Smooth muscle cell (in vitro differentiated cells): ENCODE data around the gene PF4V1. TPM values are rescaled to one million over a fixed set of nuclear protein-coding genes. Genes with fewer than 3 reads are reported as not detected.
A peak's percentile ranks its signal among the peaks of the same experiment; 100 is the strongest.

Experiments used
- DNase-seq: peaks from one replicate; lab custom pipeline; 2025; ENCODE audit not compliant: unreplicated experiment; lab: John Stamatoyannopoulos, UW
- H2AFZ ChIP-seq: fragments of 200-600 bp; sonication (generic); 2 replicates; pipeline ENCODE4 v1.6.0; 2016; ENCODE audit warnings: antibody characterized with exemption, low read depth, mild to moderate bottlenecking
- H3F3A ChIP-seq: fragments of 200-600 bp; sonication (generic); 2 replicates; pipeline ENCODE4 v1.6.0; 2017; ENCODE audit warnings: antibody characterized with exemption, low read depth
- H3K27ac ChIP-seq: fragments of 200-600 bp; sonication (generic); 2 replicates; pipeline ENCODE4 v1.5.1; 2016; ENCODE audit warnings: low read depth, mild to moderate bottlenecking
- H3K27me3 ChIP-seq: fragments of 200-600 bp; sonication (generic); 2 replicates; pipeline ENCODE4 v1.6.1; 2016; ENCODE audit warnings: low read depth, mild to moderate bottlenecking
- H3K36me3 ChIP-seq: fragments of 200-600 bp; sonication (generic); 2 replicates; pipeline ENCODE4 v1.5.1; 2016; ENCODE audit warnings: low read depth
- H3K4me1 ChIP-seq: fragments of 200-600 bp; sonication (generic); 2 replicates; pipeline ENCODE4 v1.5.1; 2016; ENCODE audit warnings: low read depth
- H3K4me2 ChIP-seq: fragments of 200-600 bp; sonication (generic); 2 replicates; pipeline ENCODE4 v1.6.0; 2016; ENCODE audit warnings: mild to moderate bottlenecking
- H3K4me3 ChIP-seq: fragments of 200-600 bp; sonication (generic); 2 replicates; pipeline ENCODE4 v1.5.1; 2016; ENCODE audit warnings: mild to moderate bottlenecking
- H3K79me2 ChIP-seq: fragments of 200-600 bp; sonication (generic); 2 replicates; pipeline ENCODE4 v1.6.0; 2016; ENCODE audit warnings: low read depth, mild to moderate bottlenecking
- H3K9ac ChIP-seq: fragments of 200-600 bp; sonication (generic); 2 replicates; pipeline ENCODE4 v1.6.0; 2016; ENCODE audit warnings: low read depth
- H3K9me3 ChIP-seq: fragments of 200-600 bp; sonication (generic); replicated peaks from 2 replicates; pipeline ENCODE4 v1.5.1; 2016; ENCODE audit warnings: low read depth
- H4K20me1 ChIP-seq: fragments of 200-600 bp; sonication (generic); 2 replicates; pipeline ENCODE4 v1.6.0; 2016; ENCODE audit warnings: low read depth
- CTCF ChIP-seq: fragments of 200-600 bp; sonication (generic); IDR thresholded peaks from 2 replicates; pipeline ENCODE4 v1.5.1; 2017; ENCODE audit warnings: borderline replicate concordance, mild to moderate bottlenecking, antibody characterized with exemption; ENCODE audit not compliant: insufficient read depth, poor library complexity, severe bottlenecking
- WGBS: methylation state at CpG from one replicate; pipeline ENCODE4 v1.1.7; 2016; ENCODE audit warnings: low lambda C conversion rate; 5-methylcytosine and 5-hydroxymethylcytosine counted together
- polyA plus RNA-seq: library from polyadenylated mRNA; unstranded; fragments of >200 nt; fragmentation: Nextera tagmentation; extraction: Ambion mirVana; gene quantifications from 2 replicates; pipeline ENCODE4 v1.2.1, GENCODE V29; 2016
- total RNA-seq: library from RNA; depleted of rRNA; stranded (reverse); fragments of >200 nt; gene quantifications from 2 replicates; pipeline ENCODE4 v1.2.3, GENCODE V29; 2014

The PF4V1 gene
- total and polyA plus RNA-seq, 2 experiments from 2014 or later = 0.35 TPM; not detected in 1

DNA sequence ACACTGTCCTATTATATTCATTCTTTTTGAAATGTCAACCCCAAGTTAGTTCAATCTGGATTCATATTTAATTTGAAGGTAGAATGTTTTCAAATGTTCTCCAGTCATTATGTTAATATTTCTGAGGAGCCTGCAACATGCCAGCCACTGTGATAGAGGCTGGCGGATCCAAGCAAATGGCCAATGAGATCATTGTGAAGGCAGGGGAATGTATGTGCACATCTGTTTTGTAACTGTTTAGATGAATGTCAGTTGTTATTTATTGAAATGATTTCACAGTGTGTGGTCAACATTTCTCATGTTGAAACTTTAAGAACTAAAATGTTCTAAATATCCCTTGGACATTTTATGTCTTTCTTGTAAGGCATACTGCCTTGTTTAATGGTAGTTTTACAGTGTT, 17.7 kb downstream of the PF4V1 start:
- H3K9me3 ChIP-seq = no peaks in the 10 kb centered on the region
- H3K4me3 ChIP-seq = peak overlapping the region; percentile 79
- H4K20me1 ChIP-seq = no peaks in the 10 kb centered on the region
- DNase-seq = no peak
- H3K36me3 ChIP-seq = no peaks in the 10 kb centered on the region
- H3K79me2 ChIP-seq = no peaks in the 10 kb centered on the region
- H3F3A ChIP-seq = no peaks in the 10 kb centered on the region
- no peak overlapping the region for H3K9ac ChIP-seq
- peaks cover 8% of the 10 kb centered on the region for H3K4me1 ChIP-seq
- H3K4me2 ChIP-seq = peak overlapping the region; percentile 94
- H3K27me3 ChIP-seq = peaks cover 38% of the 10 kb centered on the region
- H3K27ac ChIP-seq = no peak overlapping the region
- TF ChIP-seq CTCF = no peak
- no peak overlapping the region for H2AFZ ChIP-seq
- WGBS = 97% methylated on average over 1 of the region's 1 CpG

DNA sequence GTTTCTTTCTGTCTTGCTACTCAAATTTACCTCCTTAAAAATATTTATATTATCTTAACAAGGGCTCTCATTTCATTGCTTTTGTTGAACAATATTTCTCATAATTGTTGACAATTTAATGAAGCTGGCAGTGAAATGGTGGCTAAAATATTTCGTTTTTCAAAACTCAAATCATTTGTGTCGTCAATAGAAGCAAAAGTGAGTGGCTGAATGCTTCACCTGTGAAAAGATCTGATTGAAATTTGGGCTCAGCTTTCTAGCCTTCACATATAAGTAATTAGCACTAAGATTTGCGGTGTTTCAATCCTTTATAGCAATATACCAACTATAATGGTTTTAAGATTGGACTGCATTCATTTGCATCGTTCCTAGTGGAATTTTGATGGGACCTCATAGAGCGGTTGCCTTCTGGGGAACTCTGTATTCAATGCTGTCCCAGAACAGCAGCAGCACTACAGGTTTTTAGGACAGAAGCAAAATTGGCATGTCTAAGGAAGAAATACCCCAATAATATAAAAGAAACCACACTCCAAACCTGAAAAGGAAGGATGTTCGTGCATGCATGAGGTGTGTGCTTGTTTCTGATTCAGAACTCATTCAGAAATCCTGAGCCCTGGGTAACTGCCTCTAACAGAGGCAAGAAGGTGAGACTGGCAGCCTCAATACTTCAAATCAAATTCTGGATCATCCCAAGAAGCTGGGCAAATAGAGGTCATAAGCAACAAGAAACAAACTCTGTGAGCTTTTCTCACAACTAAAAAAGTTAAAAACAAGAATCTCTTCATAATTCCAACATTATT, 18.6 kb downstream of the PF4V1 start:
- Histone ChIP-seq H3K4me1 (peaks cover 8% of the 10 kb centered on the region), H2AFZ (no peak overlapping the region), H4K20me1 (no peaks in the 10 kb centered on the region), H3K4me3 (no peak overlapping the region), H3K27ac (no peak overlapping the region), H3K4me2 (no peak overlapping the region), H3K9ac (no peak overlapping the region), H3K79me2 (no peaks in the 10 kb centered on the region), H3K9me3 (no peaks in the 10 kb centered on the region), H3K27me3 (peaks cover 35% of the 10 kb centered on the region), H3K36me3 (no peaks in the 10 kb centered on the region), H3F3A (no peaks in the 10 kb centered on the region)
- no peak for DNase-seq
- TF ChIP-seq CTCF = no peak
- WGBS = 94% methylated on average over 6 of the region's 6 CpGs

DNA sequence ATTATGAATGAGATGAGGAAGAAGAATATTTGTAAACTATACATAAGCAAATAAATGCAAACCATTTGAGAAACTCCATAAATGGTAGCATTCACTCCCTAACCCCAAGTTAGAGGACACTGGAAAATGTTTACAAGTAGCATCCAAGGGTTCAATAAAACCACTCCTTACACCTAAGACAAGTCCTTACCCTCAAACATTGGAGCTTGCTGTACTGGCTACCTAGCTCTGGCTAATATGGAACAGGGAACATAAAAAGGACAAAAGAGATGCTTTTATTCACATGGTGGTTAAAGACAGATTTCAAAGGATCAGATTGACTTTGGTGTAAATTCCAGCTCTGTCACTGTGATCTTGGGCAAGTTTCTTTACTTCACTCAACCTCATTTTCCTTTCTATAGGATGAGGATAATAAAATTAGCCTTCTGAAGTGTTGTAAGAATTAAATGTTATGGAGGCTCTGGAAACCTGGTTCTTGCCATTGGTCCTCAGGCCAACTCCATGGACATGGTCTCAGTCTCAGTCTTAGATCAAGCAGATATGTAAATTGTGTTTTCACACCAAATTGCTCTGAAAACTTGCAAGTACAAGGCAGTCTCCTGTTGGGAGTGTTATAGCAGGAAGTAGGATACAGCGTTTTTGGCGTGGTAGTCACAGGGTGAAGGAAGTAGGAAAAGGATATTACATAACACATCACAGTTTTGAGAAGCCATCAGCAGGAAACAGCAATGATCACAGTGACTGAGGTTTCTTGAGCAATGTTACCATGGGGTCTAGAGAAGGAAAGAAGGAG, 19.4 kb downstream of the PF4V1 start:
- Histone ChIP-seq H3K4me3 (no peak overlapping the region), H3K36me3 (no peaks in the 10 kb centered on the region), H3K4me1 (peaks cover 8% of the 10 kb centered on the region), H3K9me3 (no peaks in the 10 kb centered on the region), H3K4me2 (no peak overlapping the region), H4K20me1 (no peaks in the 10 kb centered on the region), H3F3A (no peaks in the 10 kb centered on the region), H2AFZ (no peak overlapping the region), H3K79me2 (no peaks in the 10 kb centered on the region), H3K27me3 (peaks cover 32% of the 10 kb centered on the region), H3K27ac (no peak overlapping the region), H3K9ac (no peak overlapping the region)
- 77% methylated on average over 2 of the region's 2 CpGs for WGBS
- no peak for DNase-seq
- no peak for TF ChIP-seq CTCF
